SKM-1 treated with dmso at 0.1 percent for 144 hours (cell line): ENCODE data around the gene KCNN3.
A peak's percentile ranks its signal among the peaks of the same experiment; 100 is the strongest.

Source experiments
- DNase-seq: peaks from one replicate; lab custom pipeline; 2025; ENCODE audit not compliant: unreplicated experiment; lab: John Stamatoyannopoulos, UW

KCNN3 gene

GRCh38 chr1:154796303-154796892 is 73.7 kb downstream of the KCNN3 start:
- no peak for DNase-seq

- DNase-seq: no peak
Observed at GRCh38 chr1:154794608-154795007, 75.5 kb downstream of the KCNN3 start.

GRCh38 chr1:154793685-154794084 is 76.4 kb downstream of the KCNN3 start:
- DNase-seq: no peak

- DNase-seq: no peak
Observed at GRCh38 chr1:154792899-154793298, 77.2 kb downstream of the KCNN3 start.

GRCh38 chr1:154791292-154792166 is 78.6 kb downstream of the KCNN3 start:
- no peak for DNase-seq

- no peak for DNase-seq
Observed at GRCh38 chr1:154788886-154789285, 81.2 kb downstream of the KCNN3 start.

- DNase-seq: no peak
Observed at GRCh38 chr1:154788110-154788870, 81.8 kb downstream of the KCNN3 start.

- no peak for DNase-seq
Observed at GRCh38 chr1:154786804-154787570, 83.1 kb downstream of the KCNN3 start.

- DNase-seq: peak; percentile 19
Observed at GRCh38 chr1:154784924-154785531, 85.1 kb downstream of the KCNN3 start.

- DNase-seq: no peak
Observed at GRCh38 chr1:154784416-154784815, 85.7 kb downstream of the KCNN3 start.

- no peak for DNase-seq
Observed at GRCh38 chr1:154783976-154784375, 86.1 kb downstream of the KCNN3 start.

GRCh38 chr1:154780541-154780940 is 89.5 kb downstream of the KCNN3 start:
- DNase-seq: no peak

- no peak for DNase-seq
Observed at GRCh38 chr1:154779551-154780189, 90.4 kb downstream of the KCNN3 start.

GRCh38 chr1:154778944-154779343 is 91.1 kb downstream of the KCNN3 start:
- DNase-seq: no peak

- no peak for DNase-seq
Observed at GRCh38 chr1:154778275-154778674, 91.8 kb downstream of the KCNN3 start.

- no peak for DNase-seq
Observed at GRCh38 chr1:154777781-154778180, 92.3 kb downstream of the KCNN3 start.

GRCh38 chr1:154777154-154777553 is 92.9 kb downstream of the KCNN3 start:
- DNase-seq: no peak

- no peak for DNase-seq
Observed at GRCh38 chr1:154775621-154776605, 94.2 kb downstream of the KCNN3 start.
